Stimulated activated CD8-positive, alpha-beta memory T cell treated with anti-CD3 and anti-CD28 coated beads, Interleukin-7, amount 100 ng/mL, for 48 hours (primary cell): Measurements from ENCODE around the gene TNS3.

ENCODE experiments used
- DNase-seq, 2 donors: peaks; one replicate each; pipeline ENCODE4 v3.0.0-alpha.2; 2020; ENCODE audit warnings: low read depth in 1 of 2; ENCODE audit errors: extremely low read depth in 1 of 2

TNS3 gene

DNA sequence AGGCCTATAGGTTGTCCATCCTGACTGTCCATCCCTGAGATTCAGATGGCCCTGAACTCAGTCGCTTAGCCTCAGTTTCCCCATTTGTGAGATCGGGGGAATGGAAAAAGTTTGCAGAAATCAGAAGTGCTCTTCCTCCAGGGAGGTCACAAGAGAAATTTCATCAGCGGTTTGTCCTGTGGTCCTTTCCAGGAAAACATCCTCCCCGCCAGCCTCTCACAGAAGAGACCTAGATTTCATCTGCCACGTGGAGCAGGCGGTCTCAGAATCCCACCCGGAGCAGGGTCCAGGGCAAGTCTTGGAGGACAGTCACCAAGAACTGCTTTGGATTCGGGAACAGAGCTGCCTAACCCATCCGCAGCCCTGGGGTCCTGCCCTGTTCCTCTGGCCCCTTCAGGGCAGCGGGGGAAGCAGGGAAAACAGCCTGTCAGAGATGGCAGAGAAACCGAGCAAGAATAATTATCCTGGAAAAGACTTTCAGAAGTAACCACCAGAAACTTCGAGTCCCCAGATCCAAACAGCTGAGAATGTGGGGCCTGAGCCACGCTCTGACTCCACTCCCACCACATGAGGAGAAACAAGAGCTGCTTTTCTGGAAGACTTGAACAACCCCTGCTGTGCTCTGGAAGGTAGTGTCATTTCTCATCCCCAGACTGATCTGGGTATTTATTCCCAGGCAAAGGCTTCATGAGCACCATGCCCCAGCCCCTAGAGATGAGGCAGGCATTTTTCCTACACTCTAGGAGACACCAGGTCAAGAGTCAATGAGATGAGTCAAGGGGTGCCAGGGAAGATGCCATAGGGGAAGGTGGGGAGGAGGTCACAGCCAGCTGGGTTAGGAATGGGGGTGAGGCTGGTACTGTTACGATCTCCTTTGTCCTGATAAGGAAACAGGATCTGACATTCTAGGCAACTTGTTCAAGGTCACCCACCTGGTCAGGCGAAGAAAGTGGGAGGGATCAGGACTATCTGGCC lies 1.1 kb upstream of the TNS3 start:
- DNase-seq, result no peak

DNA sequence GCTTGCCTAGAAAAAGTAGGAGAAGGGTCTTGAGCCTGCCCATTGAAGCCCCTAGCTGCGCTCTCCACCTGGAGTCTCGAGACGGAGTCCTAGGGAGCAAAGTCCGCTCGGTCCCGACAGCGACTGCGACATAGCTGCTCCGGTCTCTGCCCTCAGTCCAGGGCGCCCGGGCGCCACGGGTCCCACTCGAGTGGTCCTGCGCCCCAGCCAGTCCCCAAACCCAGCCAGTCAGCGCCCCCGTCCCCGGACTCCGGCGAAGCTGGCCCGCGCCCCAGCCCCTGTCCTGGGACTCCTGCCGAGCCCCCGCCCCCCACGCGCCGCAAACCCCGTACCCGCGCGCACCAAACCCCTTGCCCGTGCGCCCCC lies 490 bp downstream of the TNS3 start:
- DNase-seq, result no peak

DNA sequence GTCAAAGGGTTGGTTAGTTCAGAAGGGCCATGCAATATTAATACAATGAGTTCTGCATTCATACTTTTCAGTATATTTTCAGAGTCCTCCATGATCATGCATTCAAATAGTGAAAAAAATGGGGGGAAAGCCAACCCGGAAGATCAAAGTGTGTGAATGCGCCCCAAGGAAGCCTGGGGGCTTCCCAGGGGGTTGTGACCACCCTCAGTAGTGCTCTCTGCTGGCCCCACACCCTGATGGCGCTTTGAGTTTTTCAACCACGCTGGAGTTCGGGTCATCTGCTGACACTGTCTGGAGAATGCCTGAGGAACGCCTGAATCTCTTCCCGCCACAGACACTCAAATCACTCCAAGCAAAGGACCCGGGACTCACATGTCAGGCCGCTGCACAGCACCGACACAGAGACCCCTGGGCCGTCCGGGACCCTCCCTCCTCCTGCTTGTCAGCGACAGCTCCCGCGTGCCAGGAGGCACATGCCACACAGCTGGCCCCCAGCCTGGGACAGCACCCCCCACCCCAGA lies 1.0 kb downstream of the TNS3 start:
- no peak for DNase-seq

DNA sequence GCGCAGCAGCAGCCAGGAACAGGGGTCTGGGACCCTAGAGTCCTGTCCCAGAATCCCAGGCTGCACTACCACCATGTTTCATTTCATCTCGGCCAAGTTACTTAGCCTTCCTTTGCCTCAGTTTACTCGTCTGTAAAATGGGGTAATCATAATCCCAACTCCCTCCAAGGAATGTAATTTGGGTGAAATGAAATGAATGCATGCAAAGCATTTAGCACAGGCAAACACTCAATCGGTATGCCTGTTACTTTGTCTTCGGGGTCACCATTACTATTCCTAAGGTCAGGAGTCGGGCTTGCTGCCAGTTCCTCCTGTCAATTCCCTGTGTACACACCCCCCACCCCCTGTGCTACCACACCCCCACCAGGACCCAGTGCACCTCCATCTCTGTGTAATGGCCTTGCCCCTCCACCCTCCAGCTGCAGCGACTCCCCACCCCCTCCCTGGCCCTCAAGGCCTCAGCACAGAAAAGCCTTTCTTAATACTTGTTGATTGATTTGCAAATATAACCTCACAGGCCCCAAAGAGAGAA lies 1.7 kb downstream of the TNS3 start:
- DNase-seq, result no peak

DNA sequence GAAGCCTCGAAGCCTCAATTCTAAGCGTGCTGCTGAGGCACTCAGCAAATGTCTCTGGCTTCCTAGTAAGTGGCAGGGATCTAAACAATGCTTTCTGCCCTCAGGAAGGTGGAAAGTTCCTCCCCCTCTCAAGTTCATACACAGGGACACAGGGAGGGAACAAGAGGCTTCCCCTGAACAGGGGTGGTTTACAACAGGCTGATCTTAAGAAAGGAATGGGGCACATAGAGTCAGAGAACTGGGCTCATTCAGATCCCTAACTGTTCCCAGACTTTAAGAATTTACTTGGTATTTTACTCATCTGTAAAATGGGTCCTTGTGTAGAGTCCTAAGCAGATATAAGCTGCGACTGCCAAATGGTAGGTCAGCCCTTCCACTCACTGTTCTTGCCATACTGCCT lies 2.5 kb downstream of the TNS3 start:
- no peak for DNase-seq

DNA sequence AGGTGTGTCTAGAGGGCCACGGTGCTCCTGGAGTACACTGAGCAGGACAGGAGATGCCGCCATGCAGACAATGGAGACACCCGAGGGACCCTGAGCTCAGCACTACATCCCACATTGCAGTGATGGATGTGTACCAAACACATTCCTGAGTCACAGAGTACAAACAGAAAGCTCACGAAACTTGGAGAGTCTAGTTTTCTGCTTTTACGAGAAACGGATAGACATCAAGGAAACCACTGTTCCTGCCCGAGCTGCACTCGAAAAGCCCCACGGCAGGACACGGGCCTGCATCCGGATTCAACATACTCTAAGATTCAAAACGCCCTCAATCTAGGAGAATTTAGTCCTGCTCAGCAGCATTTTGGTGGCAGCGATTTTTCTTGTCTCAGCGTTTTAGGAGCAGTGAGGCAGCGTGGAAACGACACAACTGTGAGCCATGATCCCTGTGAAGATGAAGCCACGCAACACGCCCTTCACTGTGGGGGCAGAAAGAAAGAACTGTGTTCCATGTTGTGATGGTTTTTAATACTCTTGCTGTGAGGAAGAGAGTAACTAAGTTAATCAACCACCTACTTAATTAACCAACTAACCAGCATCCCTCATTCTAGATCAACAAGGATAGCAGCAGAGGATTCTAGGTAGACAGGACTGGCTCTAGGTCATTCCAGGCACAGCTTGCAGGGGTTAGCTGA lies 3.2 kb downstream of the TNS3 start:
- DNase-seq, result no peak

DNA sequence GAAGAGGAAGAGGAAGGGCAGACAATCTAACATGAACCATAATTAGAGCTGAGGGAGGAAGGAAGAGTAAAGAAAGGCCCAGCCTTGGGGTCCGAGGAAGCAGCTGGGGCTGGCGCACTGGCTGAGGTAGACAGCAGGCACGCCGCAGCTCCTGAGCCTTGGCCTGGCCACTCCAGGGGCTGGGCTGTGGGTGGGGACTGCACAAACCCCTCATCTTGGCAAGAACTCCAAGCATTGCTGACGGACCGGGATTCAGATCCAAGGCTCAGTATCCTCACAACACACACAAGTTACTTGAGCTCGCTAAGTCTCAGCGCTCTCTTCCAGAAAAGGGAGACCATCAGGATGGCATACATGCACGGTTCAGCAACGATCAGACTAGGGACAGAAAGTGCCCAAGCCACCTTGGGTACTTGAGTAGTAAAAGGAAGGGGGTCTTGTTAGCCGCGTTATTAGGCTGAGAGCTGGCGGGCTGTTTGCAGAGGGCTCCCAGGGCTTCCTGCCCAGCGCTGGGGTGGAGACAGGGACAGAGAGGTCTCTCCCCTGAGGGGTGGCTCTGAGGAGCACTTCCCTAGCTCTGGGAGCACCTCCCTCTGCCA lies 4.5 kb downstream of the TNS3 start:
- no peak for DNase-seq

DNA sequence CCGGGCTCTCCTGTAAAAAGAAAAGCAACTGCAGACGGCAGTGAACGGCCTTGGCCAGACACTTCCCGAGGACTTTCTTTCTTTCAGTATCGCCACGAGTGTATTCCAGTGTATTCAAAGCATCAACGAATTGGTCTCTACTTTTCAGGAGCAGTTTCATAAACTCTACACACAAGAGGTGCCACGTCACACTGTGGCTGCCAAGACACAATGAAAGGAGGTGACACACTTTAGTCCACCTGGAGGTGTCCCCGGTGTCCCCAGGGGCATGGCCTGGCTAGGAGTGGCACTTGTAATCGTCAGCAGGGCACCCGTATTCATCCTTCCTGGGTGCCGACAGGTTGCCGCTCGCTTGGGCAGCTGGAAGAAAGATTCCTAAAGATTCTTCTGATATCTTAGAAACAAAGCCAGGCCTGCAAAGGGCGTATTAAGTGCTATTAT lies 5.0 kb downstream of the TNS3 start:
- DNase-seq, result no peak

DNA sequence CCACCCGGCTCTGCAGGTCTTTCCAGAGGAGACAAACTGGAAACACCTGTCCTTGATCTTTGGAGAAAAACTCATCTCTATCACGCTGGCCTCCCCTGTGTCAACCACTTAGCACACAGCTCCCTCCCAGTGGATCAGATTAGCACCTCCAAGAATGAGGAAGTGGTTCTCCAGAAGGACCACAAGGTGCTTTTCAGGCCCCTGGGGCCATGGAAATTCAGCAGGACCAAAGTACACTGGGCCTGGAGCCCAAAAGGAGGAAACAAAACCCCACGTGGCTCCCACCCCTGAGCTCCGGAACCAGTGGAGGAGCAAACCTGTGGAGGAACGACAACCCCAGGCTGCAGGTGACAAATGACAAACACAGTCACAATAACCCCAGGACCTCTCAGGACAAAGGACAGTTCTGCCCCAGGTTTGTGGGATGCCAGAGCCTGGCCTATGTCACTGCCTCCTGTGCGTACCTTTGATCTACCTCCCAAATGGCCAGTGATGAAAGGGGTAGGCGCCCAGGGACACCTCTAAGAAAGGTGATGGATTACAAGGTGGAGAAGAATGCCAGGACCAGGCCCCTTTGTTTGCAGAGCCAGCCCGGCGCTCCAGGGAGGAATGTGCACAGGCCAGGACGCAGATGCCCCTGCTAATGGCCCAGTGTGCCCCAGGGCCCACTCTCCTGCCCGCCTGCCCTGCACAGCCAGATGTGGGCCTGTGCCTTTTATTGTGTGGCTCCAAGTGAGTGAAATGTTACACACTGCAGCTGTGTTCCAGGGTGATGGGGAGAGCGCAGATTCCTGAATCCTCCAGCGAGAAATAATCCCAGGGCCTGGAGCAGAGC lies 5.7 kb downstream of the TNS3 start:
- no peak for DNase-seq

DNA sequence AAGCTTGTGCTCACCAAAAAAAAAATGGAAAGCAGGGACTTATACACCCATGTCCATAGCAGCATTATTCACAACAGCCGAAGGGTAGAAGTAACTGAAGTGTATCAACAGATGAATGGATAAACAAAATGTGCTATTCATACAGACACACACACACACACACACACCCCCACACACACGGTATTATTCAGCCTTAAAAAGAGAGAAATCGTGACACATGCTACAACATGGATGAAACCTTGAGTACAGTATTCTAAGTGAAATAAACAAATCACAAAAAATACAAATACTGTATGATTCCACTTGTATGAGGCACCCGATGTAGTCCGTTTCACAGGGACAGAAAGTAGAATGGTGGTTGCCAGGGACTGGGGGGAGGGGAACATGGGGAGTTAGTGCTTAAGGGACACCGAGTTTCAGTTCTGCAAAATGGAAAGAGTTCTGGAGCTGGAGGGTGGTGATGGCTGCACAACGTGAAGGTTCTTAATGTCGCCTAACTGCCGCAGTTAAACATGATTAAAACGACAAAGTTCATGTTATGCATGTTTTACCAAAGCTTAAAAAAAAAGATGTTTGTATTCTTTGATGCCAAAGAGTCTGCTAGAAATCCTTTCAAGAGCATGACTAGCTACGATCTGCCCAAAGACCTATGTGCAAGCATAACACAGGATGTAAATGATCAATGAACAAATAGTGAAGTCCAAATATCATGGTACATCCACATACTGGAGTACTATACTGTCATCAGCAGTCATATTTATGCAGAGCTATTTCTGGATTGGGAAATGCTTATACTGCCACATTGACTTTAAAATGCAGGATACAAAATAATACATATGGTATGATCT lies 7.2 kb downstream of the TNS3 start:
- no peak for DNase-seq

GRCh38 chr7:47573758-47574481 lies 8.0 kb downstream of the TNS3 start:
- no peak for DNase-seq

- no peak for DNase-seq
Measured at GRCh38 chr7:47572939-47573757, 8.8 kb downstream of the TNS3 start.

- DNase-seq, result no peak
Measured at GRCh38 chr7:47572094-47572445, 9.8 kb downstream of the TNS3 start.

GRCh38 chr7:47571331-47572093 lies 10.4 kb downstream of the TNS3 start:
- DNase-seq, result no peak

DNA sequence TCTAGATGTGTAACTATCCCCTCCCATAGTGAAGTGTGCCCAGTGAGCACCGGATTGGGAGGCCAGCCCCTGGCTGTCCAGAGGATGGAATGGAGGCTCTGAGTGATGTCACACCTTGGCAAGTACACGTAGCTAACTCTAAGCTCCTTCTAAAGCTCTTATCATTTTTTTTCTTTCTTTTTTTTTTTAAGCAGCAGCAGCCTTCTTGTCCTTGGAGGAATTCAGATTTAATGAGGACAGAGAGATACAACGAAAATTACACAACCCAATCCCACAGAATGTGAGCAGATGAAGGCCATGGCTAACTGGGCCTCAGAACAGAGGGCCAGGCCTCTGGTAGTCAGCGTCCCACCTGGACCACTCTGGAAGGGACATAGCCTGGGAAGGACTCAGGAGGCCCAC lies 11.3 kb downstream of the TNS3 start:
- DNase-seq, result no peak

GRCh38 chr7:47568547-47568946 lies 13.4 kb downstream of the TNS3 start:
- no peak for DNase-seq

DNA sequence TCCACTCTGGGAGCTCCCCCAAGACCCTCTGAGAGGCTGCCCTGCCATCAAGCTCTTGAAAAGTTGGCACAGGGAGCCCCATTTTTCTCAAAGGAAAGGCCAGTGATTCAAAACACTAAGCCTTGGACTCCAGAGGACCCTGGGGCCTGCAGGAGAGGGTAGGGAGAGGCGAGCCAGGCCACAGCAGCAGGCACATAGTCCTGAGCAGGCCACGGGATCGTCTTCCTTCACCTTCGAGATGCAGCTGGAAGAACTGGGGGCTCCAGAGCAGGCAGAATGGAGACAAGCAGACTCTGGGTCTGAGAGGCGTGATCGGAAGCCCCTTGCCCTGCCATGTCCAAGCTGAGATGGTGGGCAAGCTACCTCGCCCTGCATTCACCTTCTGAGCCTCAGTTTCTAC lies 13.9 kb downstream of the TNS3 start:
- no peak for DNase-seq
